Measurements from ENCODE around the gene ALLC.

The ALLC gene

DNA sequence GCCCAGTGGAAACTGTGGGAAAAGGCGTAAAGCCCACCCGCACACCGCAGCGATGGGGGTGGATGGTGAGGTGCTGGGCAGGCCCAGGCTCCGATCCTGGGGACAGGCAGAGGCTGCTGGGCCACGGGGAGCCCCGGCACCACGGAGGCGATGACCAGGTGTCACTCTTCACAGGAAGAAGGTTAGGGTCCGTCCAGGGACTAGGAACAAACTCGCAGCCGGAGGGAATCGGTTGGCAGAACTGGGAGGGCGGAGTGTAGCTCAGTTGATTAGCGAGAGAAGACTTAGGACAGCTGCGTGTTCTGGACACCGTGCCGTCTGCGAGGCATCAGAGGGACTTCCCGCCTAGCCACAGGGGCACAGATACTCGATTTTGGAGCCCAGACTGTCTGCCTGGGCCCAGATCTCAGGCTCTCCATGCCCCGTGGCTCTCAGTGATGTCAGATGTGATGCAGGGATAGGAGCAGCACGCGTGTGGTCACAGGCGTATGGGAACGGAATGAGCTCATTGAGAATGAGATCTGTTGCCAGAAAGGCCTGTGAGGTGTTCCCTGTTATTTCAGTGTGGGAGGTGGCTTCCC is 16.1 kb upstream of the ALLC start:
- peaks cover 23% of the 10 kb centered on the region for H3K4me1 ChIP-seq
- no peaks in the 10 kb centered on the region for H3K9me3 ChIP-seq
- no peak overlapping the region for H3K27ac ChIP-seq
- TF ChIP-seq Cebpa-rat (IDR thresholded peaks at IDR 0.05) = no peak
- H3K27me3 ChIP-seq = no peaks in the 10 kb centered on the region
- no peak overlapping the region for H3K4me3 ChIP-seq
- H3K36me3 ChIP-seq = no peaks in the 10 kb centered on the region
- no peaks in the 10 kb centered on the region for H4K20me1 ChIP-seq
- H3K9ac ChIP-seq = no peak overlapping the region
- H3K4me2 ChIP-seq = no peak overlapping the region

DNA sequence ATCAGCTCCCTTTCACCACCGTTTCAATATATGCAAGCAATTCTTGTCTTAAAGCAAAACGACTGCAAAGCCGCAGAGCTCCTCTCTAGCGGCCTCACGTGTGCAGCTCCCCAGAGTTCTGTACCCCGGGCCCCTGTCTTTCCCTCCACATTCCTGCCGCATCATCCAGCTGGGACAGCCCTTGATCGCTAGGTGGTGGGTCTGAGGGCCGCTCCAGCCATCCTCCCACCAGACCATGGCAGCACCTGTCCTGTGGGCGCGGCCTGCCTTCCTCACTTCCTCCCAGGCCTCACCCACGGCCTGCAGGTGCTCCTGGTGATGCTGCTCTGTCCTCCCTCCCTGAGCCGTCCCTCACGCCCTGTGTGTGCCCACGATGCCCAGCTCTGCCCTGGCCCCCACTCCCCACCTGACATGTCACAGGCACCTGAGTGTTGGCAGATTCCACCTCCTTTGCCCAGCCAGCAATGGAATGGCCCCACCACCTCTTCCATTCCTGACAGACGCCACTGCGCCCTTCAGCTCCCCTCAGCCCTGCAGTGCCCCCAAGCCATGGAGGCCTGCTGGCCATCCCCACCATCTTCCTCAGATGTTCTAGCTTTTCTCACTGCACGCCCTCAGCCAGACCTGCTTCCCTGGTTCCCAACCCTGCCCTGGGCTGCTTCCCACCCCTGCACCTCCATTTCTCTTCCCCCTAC is 15.3 kb upstream of the ALLC start:
- Histone ChIP-seq H4K20me1 (no peaks in the 10 kb centered on the region), H3K27ac (no peak overlapping the region), H3K9me3 (no peaks in the 10 kb centered on the region), H3K9ac (no peak overlapping the region), H3K4me2 (no peak overlapping the region), H3K27me3 (no peaks in the 10 kb centered on the region), H3K36me3 (no peaks in the 10 kb centered on the region), H3K4me1 (peaks cover 27% of the 10 kb centered on the region), H3K4me3 (no peak overlapping the region)
- no peak for TF ChIP-seq Cebpa-rat (IDR thresholded peaks at IDR 0.05)

DNA sequence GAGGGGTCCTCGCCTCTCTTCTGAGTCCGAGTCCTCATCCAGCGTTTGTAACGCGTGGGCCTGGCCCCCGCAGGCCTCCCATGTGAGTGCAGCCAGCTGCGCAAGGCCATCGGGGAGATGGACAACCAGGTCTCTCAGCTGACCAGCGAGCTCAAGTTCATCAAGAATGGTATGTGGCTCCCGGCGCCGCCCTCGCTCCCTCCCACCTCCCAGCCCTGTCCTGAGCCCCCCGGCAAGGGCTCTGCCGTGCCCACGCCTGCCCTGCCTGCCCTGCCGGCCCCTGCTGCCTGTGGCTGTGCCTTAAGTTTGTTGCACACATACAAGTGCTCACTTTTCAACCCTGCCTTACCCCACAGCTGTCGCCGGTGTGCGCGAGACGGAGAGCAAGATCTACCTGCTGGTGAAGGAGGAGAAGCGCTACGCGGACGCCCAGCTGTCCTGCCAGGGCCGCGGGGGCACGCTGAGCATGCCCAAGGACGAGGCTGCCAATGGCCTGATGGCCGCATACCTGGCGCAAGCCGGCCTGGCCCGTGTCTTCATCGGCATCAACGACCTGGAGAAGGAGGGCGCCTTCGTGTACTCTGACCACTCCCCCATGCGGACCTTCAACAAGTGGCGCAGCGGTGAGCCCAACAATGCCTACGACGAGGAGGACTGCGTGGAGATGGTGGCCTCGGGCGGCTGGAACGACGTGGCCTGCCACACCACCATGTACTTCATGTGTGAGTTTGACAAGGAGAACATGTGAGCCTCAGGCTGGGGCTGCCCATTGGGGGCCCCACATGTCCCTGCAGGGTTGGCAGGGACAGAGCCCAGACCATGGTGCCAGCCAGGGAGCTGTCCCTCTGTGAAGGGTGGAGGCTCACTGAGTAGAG is 14.4 kb upstream of the ALLC start:
- Histone ChIP-seq H3K9ac (no peak overlapping the region), H4K20me1 (no peaks in the 10 kb centered on the region), H3K4me3 (no peak overlapping the region), H3K27me3 (no peaks in the 10 kb centered on the region), H3K4me1 (peaks cover 36% of the 10 kb centered on the region), H3K9me3 (no peaks in the 10 kb centered on the region), H3K36me3 (no peaks in the 10 kb centered on the region), H3K4me2 (no peak overlapping the region), H3K27ac (no peak overlapping the region)
- no peak for TF ChIP-seq Cebpa-rat (IDR thresholded peaks at IDR 0.05)

DNA sequence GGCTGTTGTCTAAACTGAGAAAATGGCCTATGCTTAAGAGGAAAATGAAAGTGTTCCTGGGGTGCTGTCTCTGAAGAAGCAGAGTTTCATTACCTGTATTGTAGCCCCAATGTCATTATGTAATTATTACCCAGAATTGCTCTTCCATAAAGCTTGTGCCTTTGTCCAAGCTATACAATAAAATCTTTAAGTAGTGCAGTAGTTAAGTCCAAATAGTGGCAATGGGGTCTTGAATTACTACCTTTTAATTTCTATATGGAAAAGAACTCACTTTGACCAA is 13.8 kb upstream of the ALLC start:
- Histone ChIP-seq H3K4me2 (no peak overlapping the region), H3K9me3 (no peaks in the 10 kb centered on the region), H3K4me3 (no peak overlapping the region), H3K4me1 (peaks cover 36% of the 10 kb centered on the region), H4K20me1 (no peaks in the 10 kb centered on the region), H3K27me3 (no peaks in the 10 kb centered on the region), H3K9ac (no peak overlapping the region), H3K27ac (no peak overlapping the region), H3K36me3 (no peaks in the 10 kb centered on the region)
- no peak for TF ChIP-seq Cebpa-rat (IDR thresholded peaks at IDR 0.05)

DNA sequence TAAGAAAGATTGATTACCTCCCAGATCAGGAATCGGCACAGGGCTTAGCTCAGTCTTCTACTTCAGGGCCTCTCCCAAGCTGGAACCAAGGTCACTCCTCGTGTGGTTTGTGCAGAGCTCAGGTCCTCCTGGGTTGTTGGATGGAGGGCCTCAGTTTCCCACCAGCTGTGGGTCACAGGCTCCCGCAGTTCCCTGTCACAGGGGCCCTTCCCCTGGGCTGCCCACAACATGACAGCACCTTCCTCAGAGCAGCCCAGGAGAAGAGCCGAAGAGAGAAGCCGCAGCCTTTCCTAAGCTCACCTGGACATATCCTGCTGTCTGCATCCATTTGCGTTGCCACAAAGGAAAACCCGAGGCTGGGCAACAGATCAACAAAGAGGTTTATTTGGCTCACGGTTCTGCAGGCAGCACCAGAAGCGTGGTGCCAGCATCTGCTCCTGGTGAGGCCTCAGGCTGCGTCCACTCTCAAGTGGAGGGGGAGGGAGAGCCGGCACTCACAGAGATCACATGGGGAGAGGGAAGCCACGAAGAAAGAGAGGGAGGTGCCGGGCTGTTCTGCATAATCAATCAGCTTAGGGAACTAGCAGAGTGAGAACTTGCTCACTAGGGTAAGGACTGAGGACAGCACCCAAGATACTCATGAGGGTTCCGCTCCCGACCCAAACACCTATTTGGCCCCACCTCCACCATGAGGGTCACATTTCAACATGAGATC is 13.0 kb upstream of the ALLC start:
- Histone ChIP-seq H3K27ac (no peak overlapping the region), H3K36me3 (no peaks in the 10 kb centered on the region), H3K4me2 (peak overlapping the region; percentile 62), H3K4me3 (no peak overlapping the region), H3K9me3 (no peaks in the 10 kb centered on the region), H3K4me1 (peaks cover 44% of the 10 kb centered on the region), H3K27me3 (no peaks in the 10 kb centered on the region), H3K9ac (no peak overlapping the region), H4K20me1 (no peaks in the 10 kb centered on the region)
- TF ChIP-seq Cebpa-rat (IDR thresholded peaks at IDR 0.05) = no peak

DNA sequence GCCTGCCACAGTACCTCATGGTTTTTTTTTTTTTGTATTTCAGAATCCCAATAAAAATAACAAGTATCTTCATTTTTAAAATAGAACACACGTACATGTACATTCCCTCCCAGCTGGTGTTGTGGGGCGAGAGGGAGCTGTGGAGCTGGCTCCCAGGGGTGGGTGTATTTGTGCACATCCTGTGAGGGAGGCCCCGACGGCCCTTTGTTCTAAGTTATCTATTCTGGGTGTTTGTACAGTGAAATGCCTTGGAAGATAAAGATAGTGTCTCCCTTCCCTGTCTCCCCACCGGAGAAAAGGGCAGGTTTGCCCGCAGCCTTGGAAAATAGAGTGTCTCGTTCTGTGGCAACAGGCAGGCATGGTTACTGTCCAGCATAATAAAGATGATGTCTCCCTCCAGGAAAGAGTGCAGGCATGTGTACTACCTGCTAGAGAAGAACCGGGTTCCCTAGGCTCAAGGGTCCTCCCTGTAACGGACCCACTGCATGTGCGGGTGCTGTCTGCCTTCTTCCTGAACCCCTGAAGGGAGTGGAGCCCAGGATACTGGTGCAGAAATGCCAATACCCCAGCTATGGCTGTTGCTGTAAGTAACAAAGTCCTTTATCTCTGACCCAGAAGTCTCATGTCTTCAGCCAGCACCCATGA is 12.1 kb upstream of the ALLC start:
- Histone ChIP-seq H3K27me3 (no peaks in the 10 kb centered on the region), H3K4me2 (peak overlapping the region; percentile 62), H3K36me3 (no peaks in the 10 kb centered on the region), H3K4me3 (no peak overlapping the region), H4K20me1 (no peaks in the 10 kb centered on the region), H3K9me3 (no peaks in the 10 kb centered on the region), H3K27ac (no peak overlapping the region; the same call in 1 of the 2 replicates), H3K4me1 (peaks cover 52% of the 10 kb centered on the region), H3K9ac (no peak overlapping the region)
- TF ChIP-seq Cebpa-rat (IDR thresholded peaks at IDR 0.05) = no peak

DNA sequence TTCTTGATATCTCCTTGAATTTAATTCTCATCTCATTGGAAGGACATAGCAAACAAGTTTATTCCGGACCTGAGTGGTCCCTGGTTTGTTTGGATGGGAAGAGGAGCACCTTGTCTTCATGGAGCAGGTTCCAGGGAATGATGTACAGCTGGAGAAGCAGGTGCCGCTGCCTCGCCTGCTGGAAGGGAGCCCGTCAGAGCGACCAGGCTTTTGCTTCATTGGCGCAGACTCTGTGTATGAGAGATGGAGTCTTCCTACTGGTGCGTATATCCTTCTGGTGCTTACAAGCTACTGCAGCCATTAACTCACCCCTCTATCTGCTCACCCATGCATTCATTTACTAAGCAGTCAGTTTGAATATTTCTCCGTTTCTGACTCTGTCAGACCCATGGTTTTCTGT is 11.6 kb upstream of the ALLC start:
- Histone ChIP-seq H3K9ac (no peak overlapping the region), H3K4me1 (peaks cover 55% of the 10 kb centered on the region), H3K27me3 (no peaks in the 10 kb centered on the region), H3K27ac (no peak overlapping the region; the same call in 1 of the 2 replicates), H3K9me3 (no peaks in the 10 kb centered on the region), H3K36me3 (no peaks in the 10 kb centered on the region), H3K4me3 (no peak overlapping the region), H3K4me2 (peak overlapping the region; percentile 62), H4K20me1 (no peaks in the 10 kb centered on the region)
- TF ChIP-seq Cebpa-rat (IDR thresholded peaks at IDR 0.05) = no peak

DNA sequence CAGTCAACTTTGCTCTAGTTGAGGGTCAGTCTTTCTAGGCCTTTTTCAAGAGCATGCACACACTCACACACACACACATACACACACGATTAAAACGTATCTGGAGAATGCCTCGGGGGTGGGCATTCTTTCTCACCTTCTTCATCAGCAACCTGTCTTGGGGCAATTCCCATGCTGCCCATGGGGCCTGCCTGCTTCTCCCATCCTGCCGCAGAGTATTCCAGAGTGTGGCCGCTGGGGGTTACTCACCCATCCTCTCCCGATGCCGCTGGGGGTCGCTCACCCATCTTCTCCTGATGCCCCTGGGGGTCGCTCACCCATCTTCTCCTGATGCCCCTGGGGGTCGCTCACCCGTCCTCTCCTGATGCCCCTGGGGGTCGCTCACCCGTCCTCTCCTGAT is 10.8 kb upstream of the ALLC start:
- Histone ChIP-seq H3K9ac (no peak overlapping the region), H3K9me3 (no peaks in the 10 kb centered on the region), H3K4me3 (no peak overlapping the region), H3K4me2 (no peak overlapping the region), H3K36me3 (no peaks in the 10 kb centered on the region), H3K27ac (no peak overlapping the region), H3K27me3 (no peaks in the 10 kb centered on the region), H4K20me1 (no peaks in the 10 kb centered on the region), H3K4me1 (peaks cover 63% of the 10 kb centered on the region)
- no peak for TF ChIP-seq Cebpa-rat (IDR thresholded peaks at IDR 0.05)

DNA sequence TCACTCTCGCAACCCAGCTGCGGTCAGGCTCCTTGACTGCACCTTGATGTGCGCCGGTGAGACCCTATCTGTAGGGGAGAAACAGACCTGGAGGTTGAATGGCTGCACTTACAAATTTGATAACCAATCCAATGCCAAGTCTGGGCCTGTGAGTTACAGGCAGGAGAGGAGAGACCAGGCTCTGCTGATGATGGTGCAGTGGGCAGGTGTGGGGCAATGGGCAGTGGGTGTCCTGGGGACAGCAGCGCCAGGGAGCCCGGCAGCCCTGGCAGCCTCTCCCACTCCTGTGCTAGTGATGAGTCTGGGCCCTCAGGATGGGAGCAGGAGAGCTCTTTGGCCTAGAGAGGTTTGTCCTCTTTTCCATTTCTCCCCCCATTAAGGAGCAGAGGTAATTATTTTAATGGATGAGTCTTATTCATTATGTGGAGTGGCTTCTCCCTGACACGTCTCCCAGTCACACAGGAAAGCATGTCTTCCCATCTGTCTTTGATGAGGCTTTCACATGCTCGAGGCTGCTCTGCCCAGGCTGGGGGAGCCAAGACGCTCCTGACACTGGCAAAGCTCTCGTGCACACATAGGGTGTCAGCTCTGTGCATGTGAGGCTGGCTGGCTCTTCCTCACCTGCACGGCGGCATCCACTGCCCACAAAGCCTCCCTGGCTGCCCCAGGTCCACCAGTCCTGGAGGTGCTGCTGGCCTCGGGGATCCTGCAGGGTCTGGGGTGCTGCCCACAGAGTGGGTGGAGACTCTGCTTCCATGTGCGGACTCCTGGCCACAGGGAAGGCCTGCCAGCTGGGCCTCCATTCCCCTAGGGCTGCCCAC is 10.0 kb upstream of the ALLC start:
- Histone ChIP-seq H3K9me3 (no peaks in the 10 kb centered on the region), H3K27ac (no peak overlapping the region), H3K4me3 (no peak overlapping the region), H3K36me3 (no peaks in the 10 kb centered on the region), H3K4me1 (peaks cover 71% of the 10 kb centered on the region), H3K9ac (no peak overlapping the region), H3K27me3 (no peaks in the 10 kb centered on the region), H3K4me2 (no peak overlapping the region; the same call in 1 of the 2 replicates), H4K20me1 (no peaks in the 10 kb centered on the region)
- TF ChIP-seq Cebpa-rat (IDR thresholded peaks at IDR 0.05) = no peak
